ENCODE results near the gene PARD3B.

PARD3B gene

DNA sequence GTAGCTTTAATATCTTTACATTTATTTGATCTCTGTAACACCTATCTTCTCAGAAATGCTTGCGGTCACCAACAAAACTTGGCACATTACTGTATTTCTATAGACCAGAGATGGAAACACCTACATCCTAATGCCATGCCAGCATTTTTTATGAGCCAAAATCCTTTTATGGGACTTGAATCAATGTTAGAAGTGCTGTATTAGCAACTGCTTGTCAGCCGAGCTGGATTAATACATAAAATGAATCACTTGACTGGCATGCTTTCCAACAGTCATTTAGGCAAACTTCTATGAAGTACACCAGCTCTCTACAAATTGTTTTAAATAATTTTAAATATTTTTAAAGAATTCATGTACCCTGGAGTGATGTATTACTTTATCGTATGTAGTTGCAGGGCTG lies 864.1 kb downstream of the PARD3B start:
- TF ChIP-seq, protein P1, sequence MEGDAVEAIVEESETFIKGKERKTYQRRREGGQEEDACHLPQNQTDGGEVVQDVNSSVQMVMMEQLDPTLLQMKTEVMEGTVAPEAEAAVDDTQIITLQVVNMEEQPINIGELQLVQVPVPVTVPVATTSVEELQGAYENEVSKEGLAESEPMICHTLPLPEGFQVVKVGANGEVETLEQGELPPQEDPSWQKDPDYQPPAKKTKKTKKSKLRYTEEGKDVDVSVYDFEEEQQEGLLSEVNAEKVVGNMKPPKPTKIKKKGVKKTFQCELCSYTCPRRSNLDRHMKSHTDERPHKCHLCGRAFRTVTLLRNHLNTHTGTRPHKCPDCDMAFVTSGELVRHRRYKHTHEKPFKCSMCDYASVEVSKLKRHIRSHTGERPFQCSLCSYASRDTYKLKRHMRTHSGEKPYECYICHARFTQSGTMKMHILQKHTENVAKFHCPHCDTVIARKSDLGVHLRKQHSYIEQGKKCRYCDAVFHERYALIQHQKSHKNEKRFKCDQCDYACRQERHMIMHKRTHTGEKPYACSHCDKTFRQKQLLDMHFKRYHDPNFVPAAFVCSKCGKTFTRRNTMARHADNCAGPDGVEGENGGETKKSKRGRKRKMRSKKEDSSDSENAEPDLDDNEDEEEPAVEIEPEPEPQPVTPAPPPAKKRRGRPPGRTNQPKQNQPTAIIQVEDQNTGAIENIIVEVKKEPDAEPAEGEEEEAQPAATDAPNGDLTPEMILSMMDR (IDR thresholded peaks at IDR 0.05; ENCODE audit: insufficient read depth, missing control alignments) = no peak
- FAIRE-seq (no peak), DNase-seq (ENCODE audit: insufficient read length, low spot score) (no peak)

DNA sequence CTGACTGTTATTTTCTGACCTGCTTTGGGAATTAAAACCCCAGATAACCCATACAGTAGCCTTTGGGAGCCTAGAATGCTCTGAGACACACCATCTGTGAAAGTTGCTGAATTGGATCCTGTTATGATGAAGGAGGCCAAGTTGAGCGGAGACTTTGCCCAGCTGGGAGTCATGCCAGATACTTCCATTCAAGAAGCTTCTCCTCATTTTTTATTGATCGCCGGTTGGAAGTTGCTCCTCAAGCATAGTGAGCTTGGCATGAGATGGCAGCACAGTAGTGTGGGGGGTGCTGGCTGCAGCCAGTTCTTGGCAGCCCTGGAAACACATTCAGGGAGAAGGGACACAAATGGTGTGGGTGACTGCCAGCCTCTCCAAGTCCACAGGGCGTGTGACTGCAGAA lies 866.3 kb downstream of the PARD3B start:
- no peak for FAIRE-seq
- no peak for DNase-seq (ENCODE audit: insufficient read length, low spot score)
- TF ChIP-seq, protein P1 (IDR thresholded peaks at IDR 0.05; ENCODE audit: insufficient read depth, missing control alignments) = no peak

DNA sequence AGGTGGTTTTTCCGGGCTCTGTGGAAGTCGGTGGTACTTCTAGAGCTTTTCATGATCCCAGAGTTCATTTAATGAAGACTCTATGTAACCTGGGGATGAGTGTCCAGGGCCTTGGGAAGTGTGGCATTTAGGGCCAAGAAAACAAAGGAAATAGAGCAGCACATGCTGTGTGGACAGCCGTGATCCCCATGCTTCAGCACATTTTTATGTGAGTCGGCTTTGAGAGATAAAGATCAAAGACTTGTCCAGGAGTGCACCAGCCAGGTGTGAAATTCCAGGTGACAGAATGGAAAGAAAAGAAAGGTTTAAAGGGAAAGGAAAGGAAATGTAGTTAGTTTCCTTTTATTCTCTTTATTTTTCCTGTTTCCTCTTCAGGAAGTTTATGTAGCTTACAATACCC lies 879.1 kb downstream of the PARD3B start:
- TF ChIP-seq, protein P1 (IDR thresholded peaks at IDR 0.05; ENCODE audit: insufficient read depth, missing control alignments) = no peak
- no peak for DNase-seq (ENCODE audit: insufficient read length, low spot score)
- FAIRE-seq = no peak

DNA sequence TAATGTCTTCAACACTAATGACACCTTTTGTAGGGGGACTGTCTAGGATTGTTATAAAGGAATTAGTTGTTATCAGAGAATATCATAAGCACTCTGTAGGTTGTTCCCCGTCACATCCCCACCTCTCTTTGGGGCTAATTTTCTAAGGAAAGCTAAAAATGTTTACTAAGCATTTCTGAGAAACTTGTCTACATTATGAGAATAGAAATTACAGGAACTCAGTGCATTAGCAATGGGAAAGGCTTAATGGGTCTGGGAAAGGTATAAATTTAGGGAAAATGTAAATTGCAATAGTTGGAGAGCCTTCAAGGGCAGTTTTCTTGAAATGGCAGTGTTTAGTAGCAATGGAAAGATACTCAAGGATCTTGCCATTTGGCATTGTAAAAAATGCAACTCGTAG lies 879.8 kb downstream of the PARD3B start:
- no peak for FAIRE-seq
- no peak for DNase-seq (ENCODE audit: insufficient read length, low spot score)
- TF ChIP-seq, protein P1 (IDR thresholded peaks at IDR 0.05; ENCODE audit: insufficient read depth, missing control alignments) = no peak

DNA sequence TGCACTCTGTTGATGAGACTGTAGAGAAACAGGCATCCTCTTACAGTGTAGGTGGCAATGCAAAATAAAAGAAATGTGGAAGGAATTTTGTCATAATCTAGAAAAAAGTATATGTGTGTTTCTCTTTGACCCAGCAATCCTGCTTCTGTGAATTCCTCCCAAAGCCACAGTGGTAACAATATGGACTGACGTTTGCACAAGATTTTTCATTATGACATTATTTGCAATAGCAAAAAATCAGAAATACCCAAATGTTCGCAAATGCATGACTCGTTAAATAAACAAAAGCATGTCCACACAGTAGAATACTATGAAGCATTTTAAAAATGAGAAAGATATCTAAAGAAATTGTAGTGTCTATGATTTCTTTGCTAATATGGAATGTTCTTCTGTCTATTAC lies 881.8 kb downstream of the PARD3B start:
- TF ChIP-seq, protein P1 (IDR thresholded peaks at IDR 0.05; ENCODE audit: insufficient read depth, missing control alignments) = no peak
- DNase-seq (ENCODE audit: insufficient read length, low spot score) (no peak), FAIRE-seq (no peak)

DNA sequence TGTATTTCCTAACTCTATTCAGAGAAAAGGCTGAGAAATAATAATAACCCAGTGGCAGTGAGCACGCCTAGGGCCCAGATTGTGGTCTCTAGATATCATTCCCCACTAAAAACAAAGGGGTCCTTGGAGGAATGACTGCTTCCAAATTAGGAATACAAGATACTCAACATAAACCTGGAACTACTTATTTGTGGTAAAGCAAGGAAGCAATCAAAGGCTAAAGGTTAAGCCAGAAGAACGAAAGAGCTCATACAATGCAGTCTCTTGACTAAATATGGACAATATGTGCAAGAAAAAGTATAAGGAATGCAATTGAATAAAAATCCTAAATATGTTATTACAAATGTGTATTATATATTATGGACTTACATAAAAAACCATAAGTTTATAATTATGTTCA lies 883.5 kb downstream of the PARD3B start:
- DNase-seq (ENCODE audit: insufficient read length, low spot score) (no peak), FAIRE-seq (no peak)
- TF ChIP-seq, protein P1 (IDR thresholded peaks at IDR 0.05; ENCODE audit: insufficient read depth, missing control alignments) = no peak

DNA sequence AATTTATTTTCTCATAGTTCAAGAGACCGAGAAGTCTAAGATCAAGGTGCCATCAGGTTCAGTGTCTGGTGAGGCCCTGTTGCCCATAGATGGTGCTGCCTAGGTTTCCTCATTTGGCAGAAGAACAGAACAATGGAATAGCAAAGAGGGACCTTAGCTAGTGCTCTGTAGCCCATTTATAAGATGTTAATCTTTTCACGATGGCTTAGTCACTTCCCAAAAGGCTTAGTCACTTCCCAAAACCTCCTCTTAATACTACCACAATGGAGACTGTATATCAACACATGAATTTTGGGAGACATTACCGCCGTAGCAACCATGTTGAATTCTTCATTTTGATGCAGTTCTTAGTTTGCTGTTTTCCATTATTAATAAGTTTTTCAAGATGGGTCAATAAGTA lies 890.7 kb downstream of the PARD3B start:
- TF ChIP-seq, protein P1 (IDR thresholded peaks at IDR 0.05; ENCODE audit: insufficient read depth, missing control alignments) = no peak
- FAIRE-seq = no peak
- DNase-seq (ENCODE audit: insufficient read length, low spot score) = no peak

Data from D721Med (cell line).